ENCODE results near the gene FOXO4. TPM values are rescaled to one million over a fixed set of nuclear protein-coding genes. Genes with fewer than 3 reads are reported as not detected.

The FOXO4 gene
- total and polyA plus RNA-seq, 4 donors = 0.50 to 38.2 (median 4.0) TPM

- DNase-seq (ENCODE audit: low spot score) = no peak
- TF ChIP-seq EGR1 (IDR thresholded peaks at IDR 0.05; ENCODE audit: low read depth in 2 of 2) (no peak), GABPA (IDR thresholded peaks at IDR 0.05 in 1 of 2, conservative IDR thresholded peaks at IDR 0.05 in 1 of 2) (no peak), ATF3 (IDR thresholded peaks at IDR 0.05) (no peak), NR2F2 (IDR thresholded peaks at IDR 0.05) (no peak), JUND (IDR thresholded peaks at IDR 0.05) (no peak), TAF1 (conservative IDR thresholded peaks at IDR 0.05) (no peak), MAX (IDR thresholded peaks at IDR 0.05) (no peak), RXRA (IDR thresholded peaks at IDR 0.05) (no peak), CTCF (IDR thresholded peaks at IDR 0.05; ENCODE audit: low read depth, low read length, missing input control) (no peak)
- H3K4me3 ChIP-seq (ENCODE audit: low read depth in 1 of 3, low read length in 3 of 3) = peak overlapping the region; percentile 78 to 85 (median 81)
- H3K9ac ChIP-seq (ENCODE audit: low read depth in 1 of 2, low read length in 2 of 2) = peak overlapping the region; percentile 13 to 58
- H3K27me3 ChIP-seq (ENCODE audit: control insufficient read depth in 4 of 4, insufficient read depth in 4 of 4, low read length in 3 of 4) = peaks cover 0 to 3% (median 0%) of the 10 kb centered on the region in 4 donors
- H3K9me3 ChIP-seq (ENCODE audit: control insufficient read depth in 4 of 4, low read length in 3 of 4) = no peaks in the 10 kb centered on the region
- WGBS = under 1% methylated on average over 10 of the region's 10 CpGs
- H3K4me1 ChIP-seq (ENCODE audit: control insufficient read depth in 4 of 4, insufficient read depth in 4 of 4, low read length in 3 of 4) = peaks cover 0 to 15% (median 4%) of the 10 kb centered on the region in 4 donors
- peak overlapping the region; percentile 84 to 85 for H3K27ac ChIP-seq (ENCODE audit: low read depth in 1 of 2, low read length in 2 of 2)
- H3K36me3 ChIP-seq (ENCODE audit: control insufficient read depth in 4 of 4, insufficient read depth in 3 of 4, low read depth in 1 of 4, low read length in 3 of 4) = no peaks in the 10 kb centered on the region
These were observed 28.0 kb upstream of the FOXO4 start for GRCh38 chrX:71067712-71068043.

GRCh38 chrX:71068044-71068918 is 27.4 kb upstream of the FOXO4 start, which contains the start of gene SNX12:
Gene SNX12, minus strand, starts transcription at chrX:71068334. Its CDS starts 28 bp downstream, at chrX:71068306.
- H3K4me1 ChIP-seq (ENCODE audit: control insufficient read depth in 4 of 4, insufficient read depth in 4 of 4, low read length in 3 of 4) = peaks cover 0 to 15% (median 4%) of the 10 kb centered on the region in 4 donors
- peak within 1 kb of the TSS; percentile 13 to 71 for H3K9ac ChIP-seq (ENCODE audit: low read depth in 1 of 2, low read length in 2 of 2)
- H3K27me3 ChIP-seq (ENCODE audit: control insufficient read depth in 4 of 4, insufficient read depth in 4 of 4, low read length in 3 of 4) = peaks cover 0 to 3% (median 0%) of the 10 kb centered on the region in 4 donors
- under 1% methylated on average over 73 of the region's 73 CpGs for WGBS
- TF ChIP-seq REST (IDR thresholded peaks at IDR 0.05) (no peak), MAX (IDR thresholded peaks at IDR 0.05) (peak; percentile 30), GABPA (IDR thresholded peaks at IDR 0.05 in 1 of 2, conservative IDR thresholded peaks at IDR 0.05 in 1 of 2) (no peak), NR2F2 (IDR thresholded peaks at IDR 0.05) (no peak), YY1 (IDR thresholded peaks at IDR 0.05) (peak; percentile 60), ATF3 (IDR thresholded peaks at IDR 0.05) (no peak), FOXA1 (IDR thresholded peaks at IDR 0.05) (no peak), HNF4G (IDR thresholded peaks at IDR 0.05) (no peak), TAF1 (conservative IDR thresholded peaks at IDR 0.05) (no peak), ZBTB33 (IDR thresholded peaks at IDR 0.05) (no peak), JUND (IDR thresholded peaks at IDR 0.05) (no peak), CTCF (IDR thresholded peaks at IDR 0.05; ENCODE audit: low read depth, low read length, missing input control) (peak; percentile 16), SP1 (IDR thresholded peaks at IDR 0.05) (peak; percentile 43), FOXA2 (IDR thresholded peaks at IDR 0.05) (no peak), EGR1 (IDR thresholded peaks at IDR 0.05; ENCODE audit: low read depth in 2 of 2) (peak in 1 of 2 donors; percentile 64), RXRA (IDR thresholded peaks at IDR 0.05) (no peak), HNF4A (conservative IDR thresholded peaks at IDR 0.05) (no peak), RAD21 (IDR thresholded peaks at IDR 0.05) (no peak)
- peak within 1 kb of the TSS; percentile 84 to 85 for H3K27ac ChIP-seq (ENCODE audit: low read depth in 1 of 2, low read length in 2 of 2)
- DNase-seq (ENCODE audit: low spot score) = peak; percentile 81
- H3K9me3 ChIP-seq (ENCODE audit: control insufficient read depth in 4 of 4, low read length in 3 of 4) = no peaks in the 10 kb centered on the region
- peak within 1 kb of the TSS; percentile 78 to 85 (median 81) for H3K4me3 ChIP-seq (ENCODE audit: low read depth in 1 of 3, low read length in 3 of 3)
- H3K36me3 ChIP-seq (ENCODE audit: control insufficient read depth in 4 of 4, insufficient read depth in 3 of 4, low read depth in 1 of 4, low read length in 3 of 4) = no peaks in the 10 kb centered on the region
